ENCODE measurements around the gene GOT1. TPM values are rescaled to one million over a fixed set of nuclear protein-coding genes. Genes with fewer than 3 reads are reported as not detected.

Gene GOT1
- total RNA-seq, 1 experiment from 2014 or later: 51.6 TPM

DNA sequence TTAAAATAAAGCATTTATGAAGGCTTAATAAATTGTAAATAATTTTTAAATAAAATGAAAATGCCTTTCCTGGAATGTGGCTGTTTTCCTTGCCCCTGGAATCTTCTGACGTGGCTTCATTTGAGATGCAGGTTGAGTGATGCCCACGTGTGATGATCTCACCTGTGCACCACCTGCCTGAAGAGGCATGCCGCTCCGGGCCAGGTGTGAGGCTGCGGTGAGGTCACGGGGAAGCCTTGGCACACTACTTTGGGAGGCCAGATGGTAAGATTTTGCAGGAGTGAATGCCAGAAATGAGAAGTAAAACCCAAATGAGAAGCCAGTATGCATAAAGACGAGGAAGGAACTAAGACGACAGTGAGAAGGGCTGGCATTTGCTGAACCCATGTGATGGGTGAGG, 36.2 kb downstream of the GOT1 start:
- no peak overlapping the region for H3K4me3 ChIP-seq (ENCODE audit: low read depth in 2 of 2, low read length in 2 of 2)
- DNase-seq (ENCODE audit: low read depth, low spot score) (no peak), ATAC-seq (no peak)
- H3K4me1 ChIP-seq (ENCODE audit: control insufficient read depth, insufficient read depth, low read length): peaks cover 30% of the 10 kb centered on the region
- in situ Hi-C loops (cut with HindIII; ENCODE audit: low pct_unique_long_range_greater_than_20kb, low sequenced_read_pairs) (no loop called here), intact Hi-C loops (cut with micrococcal nuclease; ENCODE audit: unreplicated experiment) (no loop called here)
- no peak for TF ChIP-seq SIN3A (IDR thresholded peaks at IDR 0.05; ENCODE audit: borderline replicate concordance, insufficient read depth, low read depth, low read length)
- TF ChIP-seq, protein P1, sequence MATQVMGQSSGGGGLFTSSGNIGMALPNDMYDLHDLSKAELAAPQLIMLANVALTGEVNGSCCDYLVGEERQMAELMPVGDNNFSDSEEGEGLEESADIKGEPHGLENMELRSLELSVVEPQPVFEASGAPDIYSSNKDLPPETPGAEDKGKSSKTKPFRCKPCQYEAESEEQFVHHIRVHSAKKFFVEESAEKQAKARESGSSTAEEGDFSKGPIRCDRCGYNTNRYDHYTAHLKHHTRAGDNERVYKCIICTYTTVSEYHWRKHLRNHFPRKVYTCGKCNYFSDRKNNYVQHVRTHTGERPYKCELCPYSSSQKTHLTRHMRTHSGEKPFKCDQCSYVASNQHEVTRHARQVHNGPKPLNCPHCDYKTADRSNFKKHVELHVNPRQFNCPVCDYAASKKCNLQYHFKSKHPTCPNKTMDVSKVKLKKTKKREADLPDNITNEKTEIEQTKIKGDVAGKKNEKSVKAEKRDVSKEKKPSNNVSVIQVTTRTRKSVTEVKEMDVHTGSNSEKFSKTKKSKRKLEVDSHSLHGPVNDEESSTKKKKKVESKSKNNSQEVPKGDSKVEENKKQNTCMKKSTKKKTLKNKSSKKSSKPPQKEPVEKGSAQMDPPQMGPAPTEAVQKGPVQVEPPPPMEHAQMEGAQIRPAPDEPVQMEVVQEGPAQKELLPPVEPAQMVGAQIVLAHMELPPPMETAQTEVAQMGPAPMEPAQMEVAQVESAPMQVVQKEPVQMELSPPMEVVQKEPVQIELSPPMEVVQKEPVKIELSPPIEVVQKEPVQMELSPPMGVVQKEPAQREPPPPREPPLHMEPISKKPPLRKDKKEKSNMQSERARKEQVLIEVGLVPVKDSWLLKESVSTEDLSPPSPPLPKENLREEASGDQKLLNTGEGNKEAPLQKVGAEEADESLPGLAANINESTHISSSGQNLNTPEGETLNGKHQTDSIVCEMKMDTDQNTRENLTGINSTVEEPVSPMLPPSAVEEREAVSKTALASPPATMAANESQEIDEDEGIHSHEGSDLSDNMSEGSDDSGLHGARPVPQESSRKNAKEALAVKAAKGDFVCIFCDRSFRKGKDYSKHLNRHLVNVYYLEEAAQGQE (IDR thresholded peaks at IDR 0.05; ENCODE audit: insufficient read depth in 1 of 2, low read depth in 2 of 2, low read length in 1 of 2): no peak
- TF ChIP-seq, protein P2, sequence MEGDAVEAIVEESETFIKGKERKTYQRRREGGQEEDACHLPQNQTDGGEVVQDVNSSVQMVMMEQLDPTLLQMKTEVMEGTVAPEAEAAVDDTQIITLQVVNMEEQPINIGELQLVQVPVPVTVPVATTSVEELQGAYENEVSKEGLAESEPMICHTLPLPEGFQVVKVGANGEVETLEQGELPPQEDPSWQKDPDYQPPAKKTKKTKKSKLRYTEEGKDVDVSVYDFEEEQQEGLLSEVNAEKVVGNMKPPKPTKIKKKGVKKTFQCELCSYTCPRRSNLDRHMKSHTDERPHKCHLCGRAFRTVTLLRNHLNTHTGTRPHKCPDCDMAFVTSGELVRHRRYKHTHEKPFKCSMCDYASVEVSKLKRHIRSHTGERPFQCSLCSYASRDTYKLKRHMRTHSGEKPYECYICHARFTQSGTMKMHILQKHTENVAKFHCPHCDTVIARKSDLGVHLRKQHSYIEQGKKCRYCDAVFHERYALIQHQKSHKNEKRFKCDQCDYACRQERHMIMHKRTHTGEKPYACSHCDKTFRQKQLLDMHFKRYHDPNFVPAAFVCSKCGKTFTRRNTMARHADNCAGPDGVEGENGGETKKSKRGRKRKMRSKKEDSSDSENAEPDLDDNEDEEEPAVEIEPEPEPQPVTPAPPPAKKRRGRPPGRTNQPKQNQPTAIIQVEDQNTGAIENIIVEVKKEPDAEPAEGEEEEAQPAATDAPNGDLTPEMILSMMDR (IDR thresholded peaks at IDR 0.05): no peak
- no peak for TF ChIP-seq TCF7L2 (IDR thresholded peaks at IDR 0.05; ENCODE audit: low read depth, low read length)
- TF ChIP-seq POLR2AphosphoS5 (IDR thresholded peaks at IDR 0.05; ENCODE audit: low read depth, low read length): no peak
- no peaks in the 10 kb centered on the region for H3K27me3 ChIP-seq (ENCODE audit: control insufficient read depth, insufficient read depth, low read length)
- peaks cover 11% of the 10 kb centered on the region; the same call in 1 of the 2 replicates for H3K36me3 ChIP-seq (ENCODE audit: control insufficient read depth, insufficient read depth, low read length)
- H3K27ac ChIP-seq (ENCODE audit: low read length): no peak overlapping the region
- CTCF ChIA-PET: no interaction called here
- H3K9me3 ChIP-seq (ENCODE audit: control insufficient read depth, insufficient read depth, low read depth, low read length): no peaks in the 10 kb centered on the region
- no TSS peak for BruUV-seq (replicated peaks)
- POLR2A ChIA-PET: no interaction called here

DNA sequence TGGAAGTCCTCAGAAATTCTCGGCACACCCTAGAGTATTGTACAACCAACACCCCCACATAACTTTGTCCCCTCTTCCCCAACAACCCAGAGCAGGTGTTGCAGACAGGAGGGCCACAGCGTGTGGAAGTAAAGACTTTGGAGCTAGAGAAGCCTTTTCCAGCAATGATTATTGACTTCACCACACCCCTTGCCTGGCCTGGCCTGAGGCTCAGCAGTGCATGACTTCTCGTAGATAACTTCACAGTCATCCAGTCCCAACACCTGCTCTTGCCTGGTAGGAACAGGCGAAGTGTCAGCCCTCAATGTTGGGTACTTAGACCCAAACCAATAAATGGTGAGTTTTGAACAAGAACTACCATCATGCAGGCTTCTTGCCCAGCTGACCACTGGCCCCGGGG, 36.7 kb downstream of the GOT1 start:
- no TSS peak for BruUV-seq (replicated peaks)
- ChIA-PET POLR2A (no interaction called here), CTCF (no interaction called here)
- H3K4me3 ChIP-seq (ENCODE audit: low read depth in 2 of 2, low read length in 2 of 2): no peak overlapping the region
- ATAC-seq (no peak), DNase-seq (ENCODE audit: low read depth, low spot score) (no peak)
- TF ChIP-seq, protein P1 (IDR thresholded peaks at IDR 0.05; ENCODE audit: insufficient read depth in 1 of 2, low read depth in 2 of 2, low read length in 1 of 2): no peak
- TF ChIP-seq, protein P2 (IDR thresholded peaks at IDR 0.05): no peak
- TF ChIP-seq SIN3A (IDR thresholded peaks at IDR 0.05; ENCODE audit: borderline replicate concordance, insufficient read depth, low read depth, low read length): no peak
- TF ChIP-seq TCF7L2 (IDR thresholded peaks at IDR 0.05; ENCODE audit: low read depth, low read length): no peak
- no peak for TF ChIP-seq POLR2AphosphoS5 (IDR thresholded peaks at IDR 0.05; ENCODE audit: low read depth, low read length)
- peaks cover 30% of the 10 kb centered on the region for H3K4me1 ChIP-seq (ENCODE audit: control insufficient read depth, insufficient read depth, low read length)
- H3K27ac ChIP-seq (ENCODE audit: low read length): no peak overlapping the region
- intact Hi-C loops (cut with micrococcal nuclease; ENCODE audit: unreplicated experiment): loop anchor here (2.0 kb wide), 1 partner anchor 219 kb away; no protein-coding TSS in a partner anchor
- no peaks in the 10 kb centered on the region for H3K27me3 ChIP-seq (ENCODE audit: control insufficient read depth, insufficient read depth, low read length)
- H3K36me3 ChIP-seq (ENCODE audit: control insufficient read depth, insufficient read depth, low read length): peaks cover 8% of the 10 kb centered on the region; the same call in 1 of the 2 replicates
- in situ Hi-C loops (cut with HindIII; ENCODE audit: low pct_unique_long_range_greater_than_20kb, low sequenced_read_pairs): no loop called here
- no peaks in the 10 kb centered on the region for H3K9me3 ChIP-seq (ENCODE audit: control insufficient read depth, insufficient read depth, low read depth, low read length)
